AG09319 (cell line): Measurements from ENCODE around the gene KCNB1.

Experiments used
- DNase-seq: peaks from one replicate; pipeline ENCODE4 v3.0.0-alpha.2; 2010; ENCODE audit warnings: low read depth; ENCODE audit errors: extremely low read depth
- TF ChIP-seq, protein P1 (sequence below): IDR thresholded peaks from 2 replicates; pipeline ENCODE4 v1.5.1; 2011; ENCODE audit warnings: low read depth, mild to moderate bottlenecking, inconsistent platforms, low read length, moderate library complexity

KCNB1 gene

DNA sequence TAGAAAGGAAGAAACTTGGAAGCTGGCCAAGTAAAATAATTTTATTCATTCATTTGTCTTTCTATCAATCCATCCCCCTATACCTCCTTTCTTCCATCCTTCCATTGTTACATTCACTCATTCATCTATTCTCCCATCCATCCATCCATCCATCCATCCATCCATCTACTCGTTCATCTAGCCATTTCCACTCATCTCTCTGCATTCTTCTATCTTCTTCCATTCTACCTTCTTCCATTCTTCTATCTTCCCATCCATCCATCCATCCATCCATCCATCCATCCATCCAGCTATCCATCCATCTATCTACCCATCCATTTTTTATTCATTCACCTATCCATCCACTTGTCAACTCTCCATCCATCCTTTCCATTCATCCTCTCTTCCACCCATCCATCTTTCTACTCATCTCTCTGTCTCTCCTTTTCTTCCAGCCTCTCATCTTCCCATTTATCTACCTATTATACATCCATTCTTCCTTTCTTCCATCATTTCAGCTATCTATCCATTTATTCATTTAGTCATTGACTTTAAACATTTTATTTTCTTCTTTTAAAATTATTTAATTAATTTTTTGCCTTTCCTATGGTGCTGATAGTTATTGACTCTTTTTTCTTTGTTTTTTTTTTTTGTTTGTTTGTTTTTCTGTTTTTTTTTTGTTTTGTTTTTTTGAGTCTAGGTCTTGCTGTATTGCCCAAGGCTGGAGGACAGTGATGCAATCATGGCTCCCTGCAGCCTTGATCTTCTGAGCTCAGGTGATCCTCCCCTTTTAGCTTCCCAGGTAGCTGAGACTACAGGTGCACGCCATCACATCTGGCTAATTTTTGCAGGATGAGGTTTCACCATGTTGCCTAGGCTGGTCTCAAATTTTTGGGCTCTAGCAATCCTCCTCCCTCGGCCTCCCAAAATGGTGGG is 151.5 kb downstream of the KCNB1 start:
- TF ChIP-seq, protein P1, sequence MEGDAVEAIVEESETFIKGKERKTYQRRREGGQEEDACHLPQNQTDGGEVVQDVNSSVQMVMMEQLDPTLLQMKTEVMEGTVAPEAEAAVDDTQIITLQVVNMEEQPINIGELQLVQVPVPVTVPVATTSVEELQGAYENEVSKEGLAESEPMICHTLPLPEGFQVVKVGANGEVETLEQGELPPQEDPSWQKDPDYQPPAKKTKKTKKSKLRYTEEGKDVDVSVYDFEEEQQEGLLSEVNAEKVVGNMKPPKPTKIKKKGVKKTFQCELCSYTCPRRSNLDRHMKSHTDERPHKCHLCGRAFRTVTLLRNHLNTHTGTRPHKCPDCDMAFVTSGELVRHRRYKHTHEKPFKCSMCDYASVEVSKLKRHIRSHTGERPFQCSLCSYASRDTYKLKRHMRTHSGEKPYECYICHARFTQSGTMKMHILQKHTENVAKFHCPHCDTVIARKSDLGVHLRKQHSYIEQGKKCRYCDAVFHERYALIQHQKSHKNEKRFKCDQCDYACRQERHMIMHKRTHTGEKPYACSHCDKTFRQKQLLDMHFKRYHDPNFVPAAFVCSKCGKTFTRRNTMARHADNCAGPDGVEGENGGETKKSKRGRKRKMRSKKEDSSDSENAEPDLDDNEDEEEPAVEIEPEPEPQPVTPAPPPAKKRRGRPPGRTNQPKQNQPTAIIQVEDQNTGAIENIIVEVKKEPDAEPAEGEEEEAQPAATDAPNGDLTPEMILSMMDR, result no peak
- no peak for DNase-seq

DNA sequence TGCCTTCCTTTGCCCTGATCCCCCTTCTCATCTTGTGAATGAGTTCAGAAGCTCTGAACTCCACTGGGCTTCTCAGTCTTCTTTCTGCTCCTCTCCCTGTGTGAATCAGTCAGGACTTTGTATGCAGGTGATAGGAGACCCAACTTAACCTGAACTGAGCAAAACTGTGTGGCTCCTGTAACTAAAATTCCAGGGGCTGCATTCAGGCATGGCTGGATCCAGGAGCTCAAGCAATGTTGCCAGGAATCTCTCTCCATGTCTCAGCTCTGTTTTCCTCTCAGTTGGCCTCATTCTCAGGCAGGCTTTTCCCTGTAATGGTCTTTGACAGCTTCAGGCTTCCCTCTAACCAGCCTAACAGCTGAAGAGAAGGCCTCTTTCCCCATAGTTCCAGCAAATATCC is 153.7 kb downstream of the KCNB1 start:
- no peak for DNase-seq
- TF ChIP-seq, protein P1, result no peak

DNA sequence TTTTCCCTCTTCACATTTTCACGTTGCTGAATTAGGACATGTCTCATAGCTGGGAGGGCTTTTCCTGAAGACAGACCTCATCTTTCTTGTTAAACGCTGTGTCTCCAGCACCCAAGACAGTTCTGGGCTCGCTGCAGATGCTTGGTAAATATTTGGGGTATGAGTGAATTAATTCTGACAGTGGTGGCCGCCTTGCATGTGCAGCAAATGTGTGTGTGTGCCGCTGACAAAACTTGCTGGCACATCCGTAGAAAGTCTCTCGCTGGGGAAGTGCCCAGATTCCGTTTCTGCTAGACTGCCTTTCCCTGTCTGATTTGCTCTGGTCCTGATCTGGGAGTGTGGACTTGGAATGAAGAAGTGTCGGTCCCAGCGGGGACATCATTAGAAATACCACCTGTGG is 156.4 kb downstream of the KCNB1 start:
- DNase-seq, result peak; percentile 54
- TF ChIP-seq, protein P1, result no peak

DNA sequence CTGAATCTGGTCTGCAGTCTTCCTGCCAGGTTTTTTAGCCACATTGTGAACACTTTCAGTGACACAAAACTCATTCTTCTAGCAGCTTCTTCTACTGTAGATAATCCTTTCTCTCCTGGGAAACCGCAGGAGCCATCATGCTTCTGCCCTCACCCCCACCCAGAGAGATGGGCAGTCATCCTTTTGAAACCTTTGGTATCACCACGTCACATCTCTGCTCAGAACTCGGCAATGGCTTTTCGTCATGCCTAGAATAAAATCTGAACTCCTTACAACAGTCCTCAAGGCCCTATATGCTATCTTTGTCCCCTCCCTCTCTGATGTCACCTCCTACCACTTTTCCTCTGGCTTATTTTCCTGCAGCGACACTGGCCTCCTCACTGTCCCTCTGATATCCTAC is 158.2 kb downstream of the KCNB1 start:
- no peak for DNase-seq
- TF ChIP-seq, protein P1, result no peak

DNA sequence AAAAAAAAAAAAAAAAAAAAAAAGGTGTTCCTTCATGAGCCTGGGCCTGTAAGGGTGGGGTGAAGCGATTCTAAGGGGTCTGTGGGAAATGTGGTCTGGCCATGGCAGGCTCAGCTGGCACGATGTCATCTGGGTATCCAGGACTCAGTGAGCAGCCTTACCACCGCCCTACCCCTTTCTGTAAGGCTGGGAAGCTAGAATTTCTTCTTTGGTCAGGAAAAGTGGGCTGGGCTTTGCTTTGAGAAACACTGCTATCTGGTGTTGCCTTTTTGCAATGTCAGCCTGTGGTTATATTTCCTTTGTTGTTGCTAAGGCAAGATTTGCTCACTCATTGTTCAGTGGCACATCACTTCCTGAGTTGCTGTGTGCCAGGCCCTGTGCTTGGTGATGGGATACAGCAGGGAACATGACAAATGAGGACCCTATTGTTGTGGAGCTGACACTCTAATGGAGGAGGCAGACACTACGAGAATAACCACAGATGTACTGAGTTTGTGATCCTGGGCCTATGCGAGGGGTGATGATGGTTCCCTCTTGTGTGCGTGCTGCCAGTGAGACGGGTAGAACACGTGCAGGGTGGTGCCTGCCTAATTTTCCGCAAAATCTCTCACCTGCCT is 158.7 kb downstream of the KCNB1 start:
- peak; percentile 57 for DNase-seq
- TF ChIP-seq, protein P1, result peak; percentile 56

DNA sequence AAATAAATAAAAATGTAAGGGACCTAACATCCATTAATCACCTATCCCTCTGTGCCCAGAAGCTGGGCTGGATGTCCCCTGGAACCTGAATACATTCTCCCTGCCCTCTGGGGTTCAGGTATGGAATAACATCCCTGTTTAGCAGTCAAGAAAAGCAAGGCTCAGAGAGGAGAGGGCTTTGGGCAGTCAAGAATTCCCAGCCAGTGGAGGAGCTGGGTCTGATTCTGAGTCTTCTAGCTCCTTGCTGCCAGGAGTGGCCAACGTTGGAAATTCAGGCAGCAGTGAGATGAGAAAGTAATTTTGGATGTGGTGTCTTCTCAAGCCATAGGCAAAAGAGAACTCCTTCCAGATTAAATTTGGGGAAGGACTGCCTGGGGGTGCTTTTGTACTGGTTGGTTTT is 162.0 kb downstream of the KCNB1 start:
- no peak for DNase-seq
- TF ChIP-seq, protein P1, result peak; percentile 48

DNA sequence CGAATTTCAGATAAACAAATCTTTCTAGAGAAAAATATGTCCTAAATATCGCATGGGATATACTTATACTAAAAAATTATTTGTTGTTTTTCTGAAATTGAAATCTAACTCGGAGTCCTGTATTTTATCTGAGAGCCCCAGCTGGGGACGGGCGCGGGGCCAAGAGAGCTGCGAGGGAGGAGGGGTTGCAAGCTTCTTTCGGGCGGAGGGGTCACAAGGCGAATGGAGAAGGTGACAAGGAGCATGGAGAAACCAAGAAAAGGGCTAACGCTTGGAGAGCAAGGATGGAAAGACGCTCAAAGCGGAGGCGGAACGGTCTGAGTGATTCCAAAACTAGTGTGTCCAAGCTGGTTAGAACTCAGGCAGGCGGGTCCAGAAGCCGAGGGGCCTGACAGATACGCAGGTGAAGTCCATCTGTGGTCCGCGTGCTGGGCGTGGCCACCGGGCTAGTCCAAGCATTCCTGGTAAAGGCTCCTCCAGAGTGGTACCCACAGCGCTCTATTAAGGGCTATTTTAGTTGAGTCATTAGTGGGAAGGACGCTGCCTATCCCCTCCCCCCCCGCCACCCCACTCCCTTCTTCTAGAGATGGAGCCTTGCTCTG is 163.2 kb downstream of the KCNB1 start:
- DNase-seq, result no peak
- TF ChIP-seq, protein P1, result no peak
